Measurements from ENCODE around the gene FYN. TPM values are rescaled to one million over a fixed set of nuclear protein-coding genes. Genes with fewer than 3 reads are reported as not detected.
A peak's percentile ranks its signal among the peaks of the same experiment; 100 is the strongest.

FYN gene
- total and polyA plus RNA-seq, 2 of the 8 experiments (the other 6 are each of a cell fraction or from before 2014, with no cell fraction given) = 46.8 to 97.2 TPM

DNA sequence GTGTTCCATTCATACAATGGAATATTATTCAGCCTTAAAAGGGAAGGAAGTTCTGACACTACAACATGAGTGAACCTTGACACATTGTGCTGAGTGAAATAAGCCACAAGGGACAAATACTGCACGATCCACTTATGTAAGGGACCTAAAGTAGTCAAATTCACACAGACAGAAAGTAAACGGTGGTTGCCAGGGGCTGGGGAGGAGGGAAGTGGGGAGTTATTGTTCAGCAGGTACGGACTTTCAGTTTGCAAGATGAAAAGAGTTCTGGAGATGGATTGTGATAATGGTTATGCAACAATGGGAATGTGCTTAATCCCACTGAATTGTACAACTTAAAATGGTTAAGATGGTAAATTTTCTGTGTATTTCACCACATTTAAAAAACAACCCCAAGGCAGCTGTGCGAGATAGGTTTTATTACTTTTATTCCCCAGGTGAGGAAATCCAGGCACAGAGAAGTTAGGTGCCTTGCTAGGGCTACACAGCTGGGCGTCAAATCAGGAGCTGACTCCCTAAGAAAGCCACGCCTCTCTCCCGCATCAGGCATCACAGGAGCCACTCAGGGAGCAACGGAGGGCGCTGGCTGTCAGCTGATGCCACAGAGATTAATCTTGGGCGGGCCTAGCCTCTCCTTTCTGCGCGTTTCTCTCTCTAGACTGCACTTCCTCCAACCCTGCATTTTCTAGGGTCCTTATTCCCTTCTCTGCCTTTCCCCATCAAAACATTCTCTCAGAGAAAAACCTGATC, 258.2 kb downstream of the FYN start:
- H3K4me2 ChIP-seq (ENCODE audit: insufficient read depth in 1 of 2, low read depth in 2 of 2, low read length in 2 of 2) = peak overlapping the region; percentile 10 to 42; a peak in 3 of 4 replicates
- ChIA-PET POLR2A (ENCODE audit: partially characterized antibody) (interaction anchor here (1.2 to 2.6 kb wide), 2 partner anchors 9 to 36 kb away, joined by 4 to 12 read pairs; partner anchors contain the start of gene TRAF3IP2), CTCF (ENCODE audit: partially characterized antibody) (interaction anchor here (0.6 to 2.5 kb wide), 5 partner anchors 11 to 396 kb away, joined by 3 to 9 read pairs (median 4); no protein-coding TSS in a partner anchor)
- no peaks in the 10 kb centered on the region for H4K20me1 ChIP-seq (replicated peaks in 1 of 2; ENCODE audit: control insufficient read depth in 1 of 2, insufficient read depth in 2 of 2, low read length in 2 of 2)
- WGBS, 2 experiments (ENCODE audit: extremely low coverage in 1 of 2, insufficient coverage in 1 of 2, insufficient read length in 1 of 2, insufficient replicate concordance in 2 of 2, low coverage in 1 of 2, low lambda C conversion rate in 2 of 2, missing lambda C conversion rate in 1 of 2) = 32% methylated on average over 12 of the region's 12 CpGs; no CpG with 5 or more reads in 1 of the 2 experiments
- TF ChIP-seq NRF1 (IDR thresholded peaks at IDR 0.05; ENCODE audit: low read depth, low read length) (no peak), RAD21 (IDR thresholded peaks at IDR 0.05 in 1 of 2, conservative IDR thresholded peaks at IDR 0.05 in 1 of 2; ENCODE audit: low read depth in 2 of 2, low read length in 2 of 2) (no peak), POLR2AphosphoS5 (IDR thresholded peaks at IDR 0.05; ENCODE audit: low read depth, low read length) (no peak), USF2 (IDR thresholded peaks at IDR 0.05; ENCODE audit: low read length) (no peak), BCL11A (IDR thresholded peaks at IDR 0.05; ENCODE audit: low read depth in 2 of 2, low read length in 2 of 2) (no peak), GABPA (IDR thresholded peaks at IDR 0.05; ENCODE audit: borderline replicate concordance, insufficient read depth, low read length) (no peak), ZNF274 (IDR thresholded peaks at IDR 0.05; ENCODE audit: borderline replicate concordance, extremely low read depth, low read length) (no peak), CTBP2 (IDR thresholded peaks at IDR 0.05; ENCODE audit: borderline replicate concordance, insufficient read depth, insufficient read length, low read length) (no peak), RBBP5 (IDR thresholded peaks at IDR 0.05; ENCODE audit: borderline replicate concordance, low read depth, low read length) (no peak)
- no peak overlapping the region for H2BK120ac ChIP-seq (replicated peaks; ENCODE audit: low read depth, low read length)
- no peak overlapping the region; a peak in 2 of 8 replicates for H3K4me3 ChIP-seq (ENCODE audit: extremely low read depth in 1 of 4, insufficient read depth in 2 of 4, low read depth in 3 of 4, low read length in 4 of 4)
- H2BK12ac ChIP-seq (ENCODE audit: low read depth, low read length) = no peak overlapping the region
- no peak overlapping the region for H3K18ac ChIP-seq (ENCODE audit: extremely low read depth, low read length)
- H4K5ac ChIP-seq (ENCODE audit: insufficient read length, low read depth, low read length) = no peak overlapping the region
- H3K9me3 ChIP-seq (ENCODE audit: insufficient read depth in 2 of 2, low read depth in 1 of 2, low read length in 1 of 2) = peaks cover 0 to 2% of the 10 kb centered on the region in 2 experiments; a peak in 1 of 4 replicates
- no peak overlapping the region for H3K9ac ChIP-seq (replicated peaks in 1 of 4; ENCODE audit: extremely low read depth in 1 of 4, low read depth in 3 of 4, low read length in 3 of 4)
- FAIRE-seq = no peak
- H3K79me2 ChIP-seq (ENCODE audit: control insufficient read depth in 1 of 2, insufficient read depth in 2 of 2, low read length in 2 of 2) = no peaks in the 10 kb centered on the region
- no peak overlapping the region for H4K91ac ChIP-seq (replicated peaks; ENCODE audit: insufficient read length, low read length)
- H3K56ac ChIP-seq (replicated peaks; ENCODE audit: insufficient read length, low read depth, low read length) = no peak overlapping the region
- peaks cover 2% of the 10 kb centered on the region; the same call in 1 of the 2 replicates for H3K23me2 ChIP-seq (ENCODE audit: low read depth, low read length)
- H3K4ac ChIP-seq (replicated peaks; ENCODE audit: insufficient read length, low read depth, low read length) = no peak overlapping the region
- peak in 1 of 2 experiments; percentile 64 for DNase-seq (ENCODE audit: low read depth in 1 of 2, low spot score in 2 of 2)
- peak overlapping the region; percentile 91 for H2AFZ ChIP-seq (ENCODE audit: low read length)
- H2AK5ac ChIP-seq (ENCODE audit: low read depth, low read length) = no peak overlapping the region
- no peak overlapping the region for H2BK15ac ChIP-seq (ENCODE audit: low read length)
- H2BK20ac ChIP-seq (ENCODE audit: low read length) = no peak overlapping the region
- no peak overlapping the region for H4K8ac ChIP-seq (ENCODE audit: extremely low read depth, insufficient read depth, low read length)
- H3K79me1 ChIP-seq (ENCODE audit: low read depth, low read length) = no peaks in the 10 kb centered on the region
- H3K27ac ChIP-seq (ENCODE audit: low read depth, low read length) = no peak overlapping the region
- H3K4me1 ChIP-seq (replicated peaks in 1 of 4; ENCODE audit: control insufficient read depth in 3 of 4, insufficient read depth in 4 of 4, low read length in 3 of 4) = peaks cover 0 to 11% (median 3%) of the 10 kb centered on the region in 4 experiments; a peak in 3 of 7 replicates
- no peaks in the 10 kb centered on the region for H3K27me3 ChIP-seq (replicated peaks in 1 of 4; ENCODE audit: control insufficient read depth in 3 of 4, extremely low read depth in 1 of 4, insufficient read depth in 3 of 4, low read length in 3 of 4)
- H2BK5ac ChIP-seq (ENCODE audit: low read depth, low read length) = no peak overlapping the region
- H3K36me3 ChIP-seq (ENCODE audit: control insufficient read depth in 2 of 4, insufficient read depth in 4 of 4, low read length in 3 of 4) = no peaks in the 10 kb centered on the region
- H3K14ac ChIP-seq (ENCODE audit: insufficient read length) = no peak overlapping the region
- no peak overlapping the region for H3K23ac ChIP-seq (ENCODE audit: insufficient read length)
